ENCODE measurements around the gene HPCAL1.

GRCh38 chr2:10432311-10433181 lies 129.8 kb downstream of the HPCAL1 start:
- TF ChIP-seq, protein P1, sequence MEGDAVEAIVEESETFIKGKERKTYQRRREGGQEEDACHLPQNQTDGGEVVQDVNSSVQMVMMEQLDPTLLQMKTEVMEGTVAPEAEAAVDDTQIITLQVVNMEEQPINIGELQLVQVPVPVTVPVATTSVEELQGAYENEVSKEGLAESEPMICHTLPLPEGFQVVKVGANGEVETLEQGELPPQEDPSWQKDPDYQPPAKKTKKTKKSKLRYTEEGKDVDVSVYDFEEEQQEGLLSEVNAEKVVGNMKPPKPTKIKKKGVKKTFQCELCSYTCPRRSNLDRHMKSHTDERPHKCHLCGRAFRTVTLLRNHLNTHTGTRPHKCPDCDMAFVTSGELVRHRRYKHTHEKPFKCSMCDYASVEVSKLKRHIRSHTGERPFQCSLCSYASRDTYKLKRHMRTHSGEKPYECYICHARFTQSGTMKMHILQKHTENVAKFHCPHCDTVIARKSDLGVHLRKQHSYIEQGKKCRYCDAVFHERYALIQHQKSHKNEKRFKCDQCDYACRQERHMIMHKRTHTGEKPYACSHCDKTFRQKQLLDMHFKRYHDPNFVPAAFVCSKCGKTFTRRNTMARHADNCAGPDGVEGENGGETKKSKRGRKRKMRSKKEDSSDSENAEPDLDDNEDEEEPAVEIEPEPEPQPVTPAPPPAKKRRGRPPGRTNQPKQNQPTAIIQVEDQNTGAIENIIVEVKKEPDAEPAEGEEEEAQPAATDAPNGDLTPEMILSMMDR (IDR thresholded peaks at IDR 0.05) = no peak
- TF ChIP-seq ZFX (IDR thresholded peaks at IDR 0.05; ENCODE audit: borderline replicate concordance) = no peak

Measured in 22Rv1 (cell line).